Stimulated activated naive CD4-positive, alpha-beta T cell (primary cell): ENCODE data around the gene LAMA2.

Source experiments
- DNase-seq, 6 experiments: peaks; one replicate each; lab custom pipeline; 2025; lab: John Stamatoyannopoulos, UW

LAMA2 gene

GRCh38 chr6:128914051-128914450 is 31.1 kb downstream of the LAMA2 start:
- no peak for DNase-seq

GRCh38 chr6:128918886-128919285 is 35.9 kb downstream of the LAMA2 start:
- no peak for DNase-seq

- DNase-seq: no peak
These were observed 36.7 kb downstream of the LAMA2 start for GRCh38 chr6:128919412-128920180.

GRCh38 chr6:128925765-128926164 is 42.8 kb downstream of the LAMA2 start:
- DNase-seq: no peak

DNA sequence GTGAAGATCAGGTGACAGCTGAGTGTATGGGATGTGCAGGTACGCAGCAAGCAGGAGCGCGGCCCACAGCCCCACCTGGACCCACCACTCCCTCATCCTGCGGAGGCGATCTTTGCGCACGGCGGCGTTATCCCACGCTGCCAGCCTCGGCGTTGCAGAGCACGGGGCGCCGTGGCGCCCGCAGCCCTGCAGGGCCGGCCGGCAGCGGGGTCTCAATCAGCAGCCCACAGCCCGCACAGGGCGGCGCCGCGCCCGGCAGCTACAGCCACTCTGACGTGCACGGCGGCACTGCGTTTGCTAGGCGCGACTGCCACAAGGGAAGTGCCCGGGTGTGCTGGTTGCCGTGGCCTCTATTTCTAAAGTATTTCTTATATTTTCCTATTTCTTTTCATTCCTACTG is 46.9 kb downstream of the LAMA2 start:
- DNase-seq: no peak

- no peak for DNase-seq
These were observed 47.4 kb downstream of the LAMA2 start for GRCh38 chr6:128930321-128930720.

DNA sequence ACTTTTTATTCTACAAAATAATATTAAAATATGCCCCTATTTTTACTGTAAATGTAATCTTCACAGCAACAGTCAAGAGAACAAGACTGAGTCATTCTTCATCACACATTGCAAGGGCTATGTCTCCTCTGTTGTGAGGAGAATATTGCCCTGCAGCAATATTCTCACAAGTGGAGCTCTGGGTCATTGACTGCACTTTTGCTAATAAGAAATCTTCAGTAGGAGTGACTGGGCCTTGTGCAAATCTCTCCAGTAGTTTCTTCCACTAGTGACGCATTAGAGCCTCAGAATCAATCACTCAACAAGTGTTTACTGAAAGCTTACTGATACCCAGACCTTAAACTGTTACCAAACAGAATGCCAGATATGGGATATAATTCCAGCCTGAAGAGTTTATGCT is 49.1 kb downstream of the LAMA2 start:
- no peak for DNase-seq

DNA sequence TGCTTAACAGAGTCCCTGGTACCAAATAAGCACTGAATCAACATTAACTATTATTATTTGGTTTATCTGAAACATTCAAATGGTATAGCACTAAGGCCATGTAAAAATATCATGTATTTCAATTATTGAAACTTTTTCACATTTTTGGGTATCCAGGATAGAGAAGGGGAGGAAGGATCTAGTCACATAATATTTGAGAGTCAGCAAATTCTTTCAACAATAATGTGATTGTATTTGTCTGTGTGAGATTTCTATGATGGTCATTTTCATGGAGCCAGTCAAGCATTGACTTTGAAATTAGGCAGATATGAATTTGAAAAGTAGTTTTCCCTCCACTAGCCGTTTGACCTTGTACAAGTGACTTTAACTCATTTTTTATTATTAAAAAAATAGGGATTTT is 67.9 kb downstream of the LAMA2 start:
- no peak for DNase-seq

GRCh38 chr6:128952902-128953301 is 70.0 kb downstream of the LAMA2 start:
- no peak for DNase-seq

DNA sequence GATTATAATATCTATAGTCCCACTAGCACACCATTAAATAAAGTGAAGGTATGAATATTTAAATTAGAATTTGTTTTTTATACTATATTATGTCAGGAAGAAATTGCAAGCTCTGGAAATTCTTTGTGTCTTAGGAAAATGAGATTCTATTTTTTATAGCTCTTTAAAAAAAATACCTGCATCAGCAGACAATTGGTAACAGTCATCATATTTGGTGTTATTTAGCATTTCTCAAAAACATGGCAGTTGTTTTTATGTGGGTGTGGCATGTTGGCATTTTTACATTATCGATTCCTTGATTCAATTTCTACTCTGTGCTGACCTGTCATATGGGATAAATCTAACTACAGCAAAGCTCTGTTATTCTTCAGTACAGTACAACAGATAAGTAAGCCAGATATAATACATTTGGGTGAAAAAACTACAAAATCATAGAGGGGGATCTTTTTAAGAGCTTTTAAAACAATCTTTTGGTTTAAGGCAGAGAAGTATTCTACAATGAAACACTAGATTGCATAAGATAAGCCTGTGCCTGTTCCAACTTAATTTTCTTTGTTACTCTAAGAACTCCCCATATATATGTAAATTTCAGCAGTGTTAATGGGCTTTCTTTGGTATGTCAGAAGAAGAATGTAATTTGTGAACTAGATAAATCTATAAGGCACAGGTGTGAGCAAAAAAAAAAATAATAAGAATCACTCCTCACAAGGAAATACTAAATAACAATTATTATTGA is 71.5 kb downstream of the LAMA2 start:
- DNase-seq: no peak

DNA sequence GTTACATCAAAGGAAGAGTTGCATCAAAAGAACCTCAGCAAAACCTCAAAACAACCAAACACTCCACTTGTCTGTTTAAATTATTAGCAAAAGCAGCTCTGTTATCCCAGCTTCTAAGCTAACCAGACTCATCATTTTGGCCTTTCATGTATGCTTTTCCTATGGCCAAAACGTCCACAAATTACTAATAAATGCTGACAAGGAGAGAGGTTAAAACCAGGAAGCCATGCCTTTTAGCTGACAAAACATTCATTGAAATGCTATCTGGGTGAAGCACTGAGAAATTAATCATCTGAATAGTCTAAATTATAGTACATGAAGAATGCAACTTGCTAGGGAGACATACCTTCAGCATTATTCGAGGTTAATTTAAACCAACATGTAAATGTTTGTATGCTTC is 80.6 kb downstream of the LAMA2 start:
- no peak for DNase-seq

DNA sequence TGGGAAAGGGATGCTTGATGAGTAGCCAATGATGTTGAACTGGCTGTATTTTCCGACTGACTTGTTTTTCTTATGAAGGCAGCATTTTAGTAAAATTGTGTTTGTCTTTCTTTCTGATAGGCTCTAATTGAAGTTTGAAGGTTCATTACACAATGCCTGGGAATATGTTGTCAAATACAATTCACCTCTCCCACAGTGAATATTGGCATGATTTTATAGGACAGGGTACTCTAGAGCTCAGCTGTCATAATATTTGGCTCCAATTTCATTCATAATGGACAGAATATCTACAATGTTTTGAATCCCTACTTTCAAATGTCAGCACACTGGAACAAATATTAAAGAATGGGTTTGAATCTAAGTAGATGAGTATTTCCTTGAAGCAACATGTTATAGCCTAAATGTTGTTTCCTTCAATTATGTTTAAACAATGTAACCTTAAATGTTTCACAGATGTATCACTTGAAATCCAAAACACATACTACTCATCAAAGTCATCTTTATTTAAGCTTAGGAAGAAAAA is 81.4 kb downstream of the LAMA2 start:
- DNase-seq: no peak

DNA sequence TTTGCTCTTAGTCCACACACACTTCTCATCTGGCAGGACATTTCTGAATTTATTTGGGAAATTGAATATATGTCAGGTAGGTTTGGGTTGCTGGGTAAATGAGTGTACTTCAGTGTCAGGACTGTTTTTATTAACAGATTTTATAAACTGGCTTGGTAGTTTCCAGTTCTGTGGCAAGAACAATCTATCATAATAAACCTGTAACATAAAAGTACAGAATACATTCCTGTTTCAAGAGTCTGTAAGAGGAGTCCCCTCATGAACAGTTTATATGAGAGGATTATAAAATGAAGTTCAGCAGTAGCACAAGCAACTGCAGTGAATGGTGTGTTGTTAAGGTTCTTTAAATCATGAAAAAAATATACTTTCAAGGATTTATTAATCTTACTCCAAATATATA is 81.8 kb downstream of the LAMA2 start:
- no peak for DNase-seq

GRCh38 chr6:128966934-128967333 is 84.0 kb downstream of the LAMA2 start:
- no peak for DNase-seq

DNA sequence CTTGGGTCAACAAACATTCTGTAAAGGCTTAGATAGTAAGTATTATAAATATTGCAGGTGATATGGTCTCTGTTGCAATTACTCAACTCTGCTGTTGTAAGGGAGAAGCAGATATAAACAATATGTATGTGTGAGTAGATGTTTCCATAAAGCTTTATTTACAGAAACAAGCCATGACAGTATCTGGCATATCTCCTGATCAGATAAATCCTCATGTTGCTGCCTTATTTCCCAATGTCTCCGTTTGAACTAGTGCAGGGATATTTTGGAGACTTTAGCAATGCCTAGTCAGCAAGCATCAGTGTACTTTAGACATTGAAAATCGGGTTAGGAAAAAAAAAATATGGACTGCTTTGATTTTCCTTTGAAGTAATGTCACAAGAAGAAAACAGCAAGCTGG is 96.1 kb downstream of the LAMA2 start:
- no peak for DNase-seq

GRCh38 chr6:128981716-128982115 is 98.8 kb downstream of the LAMA2 start:
- DNase-seq: no peak

DNA sequence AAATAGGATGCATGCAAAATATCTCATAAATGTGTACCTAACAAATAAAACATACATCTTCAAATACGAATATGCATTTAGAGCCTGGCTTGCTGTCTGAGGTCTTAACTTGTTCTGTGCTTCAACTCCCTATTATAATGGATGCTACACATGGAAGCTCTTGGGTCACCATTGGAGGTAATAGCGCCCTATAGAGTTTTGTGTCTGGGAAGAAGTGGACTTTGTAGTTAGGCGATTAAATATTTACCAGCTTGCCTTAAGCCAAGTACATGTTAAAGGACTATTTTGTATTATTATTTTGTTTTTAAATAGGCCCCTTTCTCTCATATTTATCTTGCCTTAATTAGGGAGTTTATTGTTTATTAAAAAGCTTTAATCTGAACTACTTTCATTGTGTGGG is 107.4 kb downstream of the LAMA2 start:
- no peak for DNase-seq

GRCh38 chr6:128990915-128991314 is 108.0 kb downstream of the LAMA2 start:
- DNase-seq: no peak

- no peak for DNase-seq
These were observed 110.2 kb downstream of the LAMA2 start for GRCh38 chr6:128993166-128993565.

GRCh38 chr6:128997880-128998279 is 114.9 kb downstream of the LAMA2 start:
- no peak for DNase-seq

- no peak for DNase-seq
These were observed 124.0 kb downstream of the LAMA2 start for GRCh38 chr6:129006724-129007514.

- no peak for DNase-seq
These were observed 124.9 kb downstream of the LAMA2 start for GRCh38 chr6:129007701-129008373.
